Smooth muscle cell (in vitro differentiated cells): ENCODE results near the gene CEP131. TPM values are rescaled to one million over a fixed set of nuclear protein-coding genes. Genes with fewer than 3 reads are reported as not detected.

Experiments used
- DNase-seq: peaks from one replicate; lab custom pipeline; 2025; ENCODE audit not compliant: unreplicated experiment; lab: John Stamatoyannopoulos, UW
- H2AFZ ChIP-seq: fragments of 200-600 bp; sonication (generic); 2 replicates; pipeline ENCODE4 v1.6.0; 2016; ENCODE audit warnings: antibody characterized with exemption, low read depth, mild to moderate bottlenecking
- H3F3A ChIP-seq: fragments of 200-600 bp; sonication (generic); 2 replicates; pipeline ENCODE4 v1.6.0; 2017; ENCODE audit warnings: antibody characterized with exemption, low read depth
- H3K27ac ChIP-seq: fragments of 200-600 bp; sonication (generic); 2 replicates; pipeline ENCODE4 v1.5.1; 2016; ENCODE audit warnings: low read depth, mild to moderate bottlenecking
- H3K27me3 ChIP-seq: fragments of 200-600 bp; sonication (generic); 2 replicates; pipeline ENCODE4 v1.6.1; 2016; ENCODE audit warnings: low read depth, mild to moderate bottlenecking
- H3K36me3 ChIP-seq: fragments of 200-600 bp; sonication (generic); 2 replicates; pipeline ENCODE4 v1.5.1; 2016; ENCODE audit warnings: low read depth
- H3K4me1 ChIP-seq: fragments of 200-600 bp; sonication (generic); 2 replicates; pipeline ENCODE4 v1.5.1; 2016; ENCODE audit warnings: low read depth
- H3K4me2 ChIP-seq: fragments of 200-600 bp; sonication (generic); 2 replicates; pipeline ENCODE4 v1.6.0; 2016; ENCODE audit warnings: mild to moderate bottlenecking
- H3K4me3 ChIP-seq: fragments of 200-600 bp; sonication (generic); 2 replicates; pipeline ENCODE4 v1.5.1; 2016; ENCODE audit warnings: mild to moderate bottlenecking
- H3K79me2 ChIP-seq: fragments of 200-600 bp; sonication (generic); 2 replicates; pipeline ENCODE4 v1.6.0; 2016; ENCODE audit warnings: low read depth, mild to moderate bottlenecking
- H3K9ac ChIP-seq: fragments of 200-600 bp; sonication (generic); 2 replicates; pipeline ENCODE4 v1.6.0; 2016; ENCODE audit warnings: low read depth
- H3K9me3 ChIP-seq: fragments of 200-600 bp; sonication (generic); replicated peaks from 2 replicates; pipeline ENCODE4 v1.5.1; 2016; ENCODE audit warnings: low read depth
- H4K20me1 ChIP-seq: fragments of 200-600 bp; sonication (generic); 2 replicates; pipeline ENCODE4 v1.6.0; 2016; ENCODE audit warnings: low read depth
- WGBS: methylation state at CpG from one replicate; pipeline ENCODE4 v1.1.7; 2016; ENCODE audit warnings: low lambda C conversion rate; 5-methylcytosine and 5-hydroxymethylcytosine counted together
- polyA plus RNA-seq: library from polyadenylated mRNA; unstranded; fragments of >200 nt; fragmentation: Nextera tagmentation; extraction: Ambion mirVana; gene quantifications from 2 replicates; pipeline ENCODE4 v1.2.1, GENCODE V29; 2016
- total RNA-seq: library from RNA; depleted of rRNA; stranded (reverse); fragments of >200 nt; gene quantifications from 2 replicates; pipeline ENCODE4 v1.2.3, GENCODE V29; 2014
- TF ChIP-seq, protein P1 (sequence below): fragments of 200-600 bp; sonication (generic); IDR thresholded peaks from 2 replicates; pipeline ENCODE4 v1.5.1; 2017; ENCODE audit warnings: borderline replicate concordance, mild to moderate bottlenecking, antibody characterized with exemption; ENCODE audit not compliant: insufficient read depth, poor library complexity, severe bottlenecking

Gene CEP131
- total and polyA plus RNA-seq, 2 experiments from 2014 or later = 3.0 to 13.4 TPM

DNA sequence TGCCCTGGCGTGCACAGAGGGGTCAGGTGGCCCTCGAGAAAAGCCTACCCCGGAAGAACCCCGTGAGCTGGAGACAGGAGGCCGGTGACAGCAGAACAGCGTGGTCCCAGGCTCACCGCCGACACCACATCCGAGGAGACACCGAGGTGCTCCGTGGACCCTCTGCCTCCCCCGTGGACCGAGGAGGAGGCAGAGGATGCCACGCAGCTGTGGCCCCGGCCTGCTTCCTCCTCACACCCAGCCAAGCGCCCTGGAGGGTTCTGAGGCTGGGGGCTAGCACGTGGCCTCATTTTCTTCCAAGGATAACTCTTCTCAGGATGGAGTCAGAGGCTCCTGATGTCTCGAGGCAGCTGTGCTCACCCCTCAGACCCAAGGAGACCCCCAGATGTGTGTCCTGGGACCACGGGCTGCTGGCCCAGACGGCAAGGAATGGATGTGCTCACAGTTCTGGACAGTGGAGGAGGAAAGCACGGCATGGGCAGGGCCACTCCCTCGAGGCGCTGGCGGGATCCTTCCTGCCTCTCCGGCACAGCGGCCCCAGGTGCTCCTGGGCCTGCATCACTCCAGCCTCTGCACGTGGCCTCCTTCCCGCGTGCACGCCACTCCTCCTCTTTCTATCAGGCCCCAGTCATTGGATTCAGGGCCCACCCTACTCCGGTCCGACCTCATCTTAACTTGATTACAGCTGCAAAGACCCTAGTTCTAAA lies 61.9 kb downstream of the CEP131 start:
- Histone ChIP-seq H3K4me2 (no peak overlapping the region), H4K20me1 (no peaks in the 10 kb centered on the region), H3K9me3 (no peaks in the 10 kb centered on the region), H3K36me3 (no peaks in the 10 kb centered on the region), H3K27me3 (peaks cover 5% of the 10 kb centered on the region), H3K4me1 (no peaks in the 10 kb centered on the region), H2AFZ (no peak overlapping the region), H3K9ac (no peak overlapping the region), H3K4me3 (no peak overlapping the region), H3K79me2 (no peaks in the 10 kb centered on the region), H3K27ac (no peak overlapping the region), H3F3A (no peaks in the 10 kb centered on the region)
- WGBS = 93% methylated on average over 31 of the region's 32 CpGs
- TF ChIP-seq, protein P1, sequence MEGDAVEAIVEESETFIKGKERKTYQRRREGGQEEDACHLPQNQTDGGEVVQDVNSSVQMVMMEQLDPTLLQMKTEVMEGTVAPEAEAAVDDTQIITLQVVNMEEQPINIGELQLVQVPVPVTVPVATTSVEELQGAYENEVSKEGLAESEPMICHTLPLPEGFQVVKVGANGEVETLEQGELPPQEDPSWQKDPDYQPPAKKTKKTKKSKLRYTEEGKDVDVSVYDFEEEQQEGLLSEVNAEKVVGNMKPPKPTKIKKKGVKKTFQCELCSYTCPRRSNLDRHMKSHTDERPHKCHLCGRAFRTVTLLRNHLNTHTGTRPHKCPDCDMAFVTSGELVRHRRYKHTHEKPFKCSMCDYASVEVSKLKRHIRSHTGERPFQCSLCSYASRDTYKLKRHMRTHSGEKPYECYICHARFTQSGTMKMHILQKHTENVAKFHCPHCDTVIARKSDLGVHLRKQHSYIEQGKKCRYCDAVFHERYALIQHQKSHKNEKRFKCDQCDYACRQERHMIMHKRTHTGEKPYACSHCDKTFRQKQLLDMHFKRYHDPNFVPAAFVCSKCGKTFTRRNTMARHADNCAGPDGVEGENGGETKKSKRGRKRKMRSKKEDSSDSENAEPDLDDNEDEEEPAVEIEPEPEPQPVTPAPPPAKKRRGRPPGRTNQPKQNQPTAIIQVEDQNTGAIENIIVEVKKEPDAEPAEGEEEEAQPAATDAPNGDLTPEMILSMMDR = no peak
- DNase-seq = no peak

DNA sequence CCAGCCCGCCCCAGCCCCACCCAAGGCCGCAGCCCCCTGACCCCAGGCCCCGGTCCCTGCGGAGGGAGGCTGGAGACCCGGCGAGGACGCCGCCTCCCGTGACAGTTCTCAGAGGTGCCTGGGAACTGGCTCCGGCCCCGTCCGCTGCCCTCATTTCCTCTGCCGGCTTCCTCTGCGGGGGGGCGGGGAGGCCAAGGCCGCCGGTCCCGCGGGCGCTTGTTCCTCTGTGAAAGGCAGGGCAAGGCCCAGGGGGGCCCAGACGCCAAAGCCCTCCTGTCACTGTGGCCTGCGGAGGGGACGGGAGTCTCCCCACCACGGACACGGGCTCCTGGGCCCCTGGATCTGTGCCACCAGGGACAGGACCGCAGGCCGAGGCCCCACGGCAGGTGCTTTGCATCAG lies 62.5 kb downstream of the CEP131 start:
- Histone ChIP-seq H3K27ac (no peak overlapping the region), H2AFZ (no peak overlapping the region), H3K4me3 (no peak overlapping the region), H3F3A (no peaks in the 10 kb centered on the region), H3K27me3 (peaks cover under 1% of the 10 kb centered on the region), H3K4me2 (no peak overlapping the region), H3K79me2 (no peaks in the 10 kb centered on the region), H3K36me3 (no peaks in the 10 kb centered on the region), H3K9me3 (no peaks in the 10 kb centered on the region), H4K20me1 (no peaks in the 10 kb centered on the region), H3K4me1 (no peaks in the 10 kb centered on the region), H3K9ac (no peak overlapping the region)
- TF ChIP-seq, protein P1 = no peak
- no peak for DNase-seq
- WGBS = 97% methylated on average over 5 of the region's 28 CpGs

DNA sequence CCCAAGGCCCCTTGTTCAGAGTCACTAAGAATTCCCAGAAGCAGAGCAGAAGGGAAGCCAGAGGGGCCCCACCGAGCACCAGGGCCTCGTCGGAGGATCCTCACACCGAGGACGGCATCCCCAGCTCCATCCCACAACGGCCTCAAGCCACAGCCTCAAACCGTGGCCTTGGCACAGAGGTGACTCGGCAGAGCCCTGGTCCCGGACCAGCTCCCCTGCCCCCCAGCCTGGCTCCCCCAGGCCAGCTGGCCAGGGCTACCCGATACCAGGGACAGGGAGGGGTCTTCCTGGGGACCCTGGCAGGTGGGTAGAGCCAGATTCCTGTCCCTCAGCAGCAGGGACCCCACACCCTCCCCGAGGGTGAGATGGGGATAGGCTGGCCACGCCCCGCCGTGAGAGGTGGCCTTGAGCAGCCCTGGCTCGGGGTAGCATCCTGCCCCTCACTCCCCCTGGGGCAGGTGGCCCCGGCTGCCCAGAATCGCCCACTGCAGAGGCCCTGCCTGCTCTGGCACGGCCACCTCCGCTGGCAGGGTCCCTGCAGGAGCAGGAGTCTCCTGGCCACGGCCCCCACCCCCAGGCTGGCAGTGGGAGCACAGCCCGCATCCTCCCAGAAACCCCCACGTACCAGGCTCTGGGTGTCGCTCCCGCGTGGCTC lies 63.0 kb downstream of the CEP131 start:
- no peaks in the 10 kb centered on the region for H3K79me2 ChIP-seq
- no peak overlapping the region for H3K4me2 ChIP-seq
- no peak overlapping the region for H3K4me3 ChIP-seq
- H2AFZ ChIP-seq = no peak overlapping the region
- TF ChIP-seq, protein P1 = no peak
- WGBS = 90% methylated on average over 14 of the region's 25 CpGs
- H4K20me1 ChIP-seq = no peaks in the 10 kb centered on the region
- H3K9ac ChIP-seq = no peak overlapping the region
- no peaks in the 10 kb centered on the region for H3K9me3 ChIP-seq
- H3K27ac ChIP-seq = no peak overlapping the region
- H3K4me1 ChIP-seq = no peaks in the 10 kb centered on the region
- H3K36me3 ChIP-seq = no peaks in the 10 kb centered on the region
- no peaks in the 10 kb centered on the region for H3F3A ChIP-seq
- no peak for DNase-seq
- H3K27me3 ChIP-seq = no peaks in the 10 kb centered on the region
